ENCODE measurements around the gene RIMS4. TPM values are rescaled to one million over a fixed set of nuclear protein-coding genes. Genes with fewer than 3 reads are reported as not detected.

Gene RIMS4
- total and polyA plus RNA-seq, 7 donors, result 0.01 to 0.73 (median 0.16) TPM

DNA sequence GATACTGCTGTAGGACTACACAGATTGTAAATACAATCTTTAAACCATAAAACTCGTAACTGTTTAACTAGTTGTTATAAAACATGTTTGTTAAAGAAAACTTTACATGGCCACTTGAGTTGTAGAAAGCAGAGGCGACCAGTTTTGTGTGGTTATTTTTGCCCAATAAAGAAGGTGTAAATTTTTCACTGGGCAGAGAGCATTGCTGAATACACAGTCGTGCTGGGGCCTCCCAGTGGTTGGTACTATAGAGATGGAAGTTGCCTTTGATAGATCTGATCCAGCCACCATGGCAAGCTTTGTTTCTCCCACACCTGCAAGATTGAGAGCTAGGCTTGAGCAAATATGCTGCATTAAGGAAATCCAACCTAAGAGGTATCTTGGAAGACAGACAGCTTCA, 41.2 kb upstream of the RIMS4 start:
- Histone ChIP-seq H3K4me3 (no peak overlapping the region), H3K9me3 (no peaks in the 10 kb centered on the region), H3K36me3 (ENCODE audit: insufficient read depth in 1 of 2, low read depth in 1 of 2) (no peaks in the 10 kb centered on the region), H3K27ac (no peak overlapping the region), H3K27me3 (ENCODE audit: insufficient read depth in 3 of 3, low read length in 2 of 3) (no peaks in the 10 kb centered on the region), H3K4me1 (no peaks in the 10 kb centered on the region)
- DNase-seq (no peak), ATAC-seq (no peak)
- TF ChIP-seq, protein P1, sequence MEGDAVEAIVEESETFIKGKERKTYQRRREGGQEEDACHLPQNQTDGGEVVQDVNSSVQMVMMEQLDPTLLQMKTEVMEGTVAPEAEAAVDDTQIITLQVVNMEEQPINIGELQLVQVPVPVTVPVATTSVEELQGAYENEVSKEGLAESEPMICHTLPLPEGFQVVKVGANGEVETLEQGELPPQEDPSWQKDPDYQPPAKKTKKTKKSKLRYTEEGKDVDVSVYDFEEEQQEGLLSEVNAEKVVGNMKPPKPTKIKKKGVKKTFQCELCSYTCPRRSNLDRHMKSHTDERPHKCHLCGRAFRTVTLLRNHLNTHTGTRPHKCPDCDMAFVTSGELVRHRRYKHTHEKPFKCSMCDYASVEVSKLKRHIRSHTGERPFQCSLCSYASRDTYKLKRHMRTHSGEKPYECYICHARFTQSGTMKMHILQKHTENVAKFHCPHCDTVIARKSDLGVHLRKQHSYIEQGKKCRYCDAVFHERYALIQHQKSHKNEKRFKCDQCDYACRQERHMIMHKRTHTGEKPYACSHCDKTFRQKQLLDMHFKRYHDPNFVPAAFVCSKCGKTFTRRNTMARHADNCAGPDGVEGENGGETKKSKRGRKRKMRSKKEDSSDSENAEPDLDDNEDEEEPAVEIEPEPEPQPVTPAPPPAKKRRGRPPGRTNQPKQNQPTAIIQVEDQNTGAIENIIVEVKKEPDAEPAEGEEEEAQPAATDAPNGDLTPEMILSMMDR (IDR thresholded peaks at IDR 0.05), result no peak
- 61 to 65% (median 65%) methylated on average over 3 of the region's 3 CpGs for WGBS, 3 donors
- intact Hi-C loops (cut with DNase I), result no loop called here

DNA sequence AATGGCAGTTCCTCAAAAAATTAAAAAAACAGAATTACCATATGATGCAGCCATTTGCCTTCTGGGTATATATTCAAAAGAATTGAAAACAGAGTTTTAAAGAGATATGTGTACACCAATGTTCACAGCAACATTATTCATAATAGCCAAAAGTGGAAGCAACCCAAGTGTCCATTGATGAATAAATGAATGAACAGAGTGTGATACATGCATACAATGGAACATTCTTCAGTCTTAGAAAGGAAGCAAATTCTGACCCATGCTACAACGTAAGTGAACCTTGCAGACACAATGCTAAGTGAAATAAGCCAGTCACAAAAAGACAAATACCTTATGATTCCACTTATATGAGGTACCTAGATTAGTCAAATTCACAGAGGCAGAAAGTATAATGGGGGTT, 40.5 kb upstream of the RIMS4 start:
- H3K4me3 ChIP-seq, result no peak overlapping the region
- intact Hi-C loops (cut with DNase I), result no loop called here
- ATAC-seq (no peak), DNase-seq (no peak)
- no peaks in the 10 kb centered on the region for H3K36me3 ChIP-seq (ENCODE audit: insufficient read depth in 1 of 2, low read depth in 1 of 2)
- no peaks in the 10 kb centered on the region for H3K4me1 ChIP-seq
- no peaks in the 10 kb centered on the region for H3K9me3 ChIP-seq
- 72 to 79% (median 74%) methylated on average over 1 of the region's 1 CpG for WGBS, 3 donors
- TF ChIP-seq, protein P1 (IDR thresholded peaks at IDR 0.05), result no peak
- no peak overlapping the region for H3K27ac ChIP-seq
- no peaks in the 10 kb centered on the region for H3K27me3 ChIP-seq (ENCODE audit: insufficient read depth in 3 of 3, low read length in 2 of 3)

DNA sequence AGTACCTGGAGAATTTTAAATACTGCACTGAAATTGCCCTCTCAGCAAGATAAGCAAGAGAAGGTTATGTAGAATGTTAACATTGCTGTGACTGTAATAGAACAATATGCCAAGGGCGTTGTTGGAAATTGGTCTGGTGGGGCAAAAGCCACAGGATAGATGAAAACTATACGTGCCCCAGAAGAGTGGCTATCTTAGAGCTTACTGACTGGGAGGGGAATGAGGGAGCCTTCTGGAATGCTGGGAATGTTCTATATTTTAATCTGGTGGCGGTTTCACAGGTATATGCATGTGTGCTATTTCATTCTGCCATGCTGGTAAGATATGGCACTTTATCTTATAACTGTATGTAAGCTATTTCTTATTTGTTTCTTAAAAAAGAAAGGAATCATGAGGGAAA, 39.9 kb upstream of the RIMS4 start:
- ATAC-seq (no peak), DNase-seq (no peak)
- WGBS, 3 donors, result 70 to 81% (median 71%) methylated on average over 3 of the region's 3 CpGs
- Histone ChIP-seq H3K9me3 (no peaks in the 10 kb centered on the region), H3K4me1 (no peaks in the 10 kb centered on the region), H3K4me3 (no peak overlapping the region), H3K27me3 (ENCODE audit: insufficient read depth in 3 of 3, low read length in 2 of 3) (no peaks in the 10 kb centered on the region), H3K36me3 (ENCODE audit: insufficient read depth in 1 of 2, low read depth in 1 of 2) (no peaks in the 10 kb centered on the region), H3K27ac (no peak overlapping the region)
- TF ChIP-seq, protein P1 (IDR thresholded peaks at IDR 0.05), result no peak
- intact Hi-C loops (cut with DNase I), result no loop called here

DNA sequence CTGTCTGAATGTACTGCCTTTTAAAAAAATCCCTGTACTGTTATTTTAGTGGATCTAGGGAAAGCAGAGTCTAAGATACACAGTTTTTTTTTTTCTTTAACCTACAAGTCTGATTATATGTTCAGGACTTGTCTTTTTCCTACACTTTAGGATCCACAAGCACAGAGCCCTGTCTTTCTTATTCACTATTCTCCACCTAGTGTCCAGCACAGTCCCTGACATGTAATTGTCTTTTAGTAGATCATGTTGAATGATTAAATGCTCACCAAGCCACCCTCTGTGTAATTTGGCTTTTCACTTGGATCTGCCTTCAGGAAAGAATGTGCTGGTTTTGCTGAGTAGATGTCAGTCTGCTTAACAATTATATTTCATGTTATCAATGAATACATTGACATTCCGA, 39.4 kb upstream of the RIMS4 start:
- ATAC-seq, result no peak
- H3K4me1 ChIP-seq, result no peaks in the 10 kb centered on the region
- WGBS, 3 donors, result 76 to 87% (median 87%) methylated on average over 1 of the region's 1 CpG

More for the DNA sequence above, 39.4 kb upstream of the RIMS4 start:
- H3K27me3 ChIP-seq (ENCODE audit: insufficient read depth in 3 of 3, low read length in 2 of 3), result peaks cover 0 to 4% (median 3%) of the 10 kb centered on the region in 3 donors
- H3K9me3 ChIP-seq, result no peaks in the 10 kb centered on the region
- no peak for DNase-seq
- TF ChIP-seq, protein P1 (IDR thresholded peaks at IDR 0.05), result no peak
- intact Hi-C loops (cut with DNase I), result no loop called here
- H3K36me3 ChIP-seq (ENCODE audit: insufficient read depth in 1 of 2, low read depth in 1 of 2), result no peaks in the 10 kb centered on the region
- no peak overlapping the region for H3K4me3 ChIP-seq
- no peak overlapping the region for H3K27ac ChIP-seq
